ENCODE data around the gene TRIM7. TPM values are rescaled to one million over a fixed set of nuclear protein-coding genes. Genes with fewer than 3 reads are reported as not detected.

The TRIM7 gene
- total RNA-seq, 1 experiment from 2014 or later, result 25.8 TPM

DNA sequence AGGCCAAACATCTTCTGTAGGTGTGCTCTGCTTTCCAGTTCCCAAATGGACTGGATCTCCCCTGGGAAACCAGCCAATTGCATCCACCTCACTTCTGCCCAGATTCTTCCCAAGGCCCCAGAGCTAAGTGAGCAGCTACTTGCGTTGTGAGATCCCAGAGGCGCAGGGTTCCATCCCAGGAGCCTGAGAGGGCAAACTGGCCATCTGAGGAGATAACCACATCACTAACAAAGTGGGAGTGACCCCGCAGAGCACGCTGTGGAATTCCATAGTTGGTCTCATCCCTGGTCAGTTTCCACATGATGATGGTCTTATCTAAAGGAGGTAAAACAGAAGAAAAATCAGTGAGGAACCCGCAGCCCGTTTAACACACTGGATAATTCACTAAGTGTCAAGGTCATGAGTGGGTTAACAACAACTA, 37.0 kb upstream of the TRIM7 start:
- CTCF ChIA-PET, result no interaction called here
- no peak for ATAC-seq
- POLR2A ChIA-PET, result no interaction called here
- DNase-seq (ENCODE audit: low read depth, low spot score), result no peak
- Histone ChIP-seq H3K4me1 (ENCODE audit: control insufficient read depth, insufficient read depth, low read length) (peaks cover 32% of the 10 kb centered on the region), H3K9me3 (ENCODE audit: control insufficient read depth, insufficient read depth, low read depth, low read length) (no peaks in the 10 kb centered on the region), H3K27me3 (ENCODE audit: control insufficient read depth, insufficient read depth, low read length) (no peaks in the 10 kb centered on the region), H3K4me3 (ENCODE audit: low read depth in 2 of 2, low read length in 2 of 2) (peak overlapping the region; percentile 78 to 97), H3K36me3 (ENCODE audit: control insufficient read depth, insufficient read depth, low read length) (peaks cover 41% of the 10 kb centered on the region), H3K27ac (ENCODE audit: low read length) (peak overlapping the region; percentile 99)
- no TSS peak for BruUV-seq (replicated peaks)
- intact Hi-C loops (cut with micrococcal nuclease; ENCODE audit: unreplicated experiment) (no loop called here), in situ Hi-C loops (cut with HindIII; ENCODE audit: low pct_unique_long_range_greater_than_20kb, low sequenced_read_pairs) (no loop called here)
- TF ChIP-seq, protein P1, sequence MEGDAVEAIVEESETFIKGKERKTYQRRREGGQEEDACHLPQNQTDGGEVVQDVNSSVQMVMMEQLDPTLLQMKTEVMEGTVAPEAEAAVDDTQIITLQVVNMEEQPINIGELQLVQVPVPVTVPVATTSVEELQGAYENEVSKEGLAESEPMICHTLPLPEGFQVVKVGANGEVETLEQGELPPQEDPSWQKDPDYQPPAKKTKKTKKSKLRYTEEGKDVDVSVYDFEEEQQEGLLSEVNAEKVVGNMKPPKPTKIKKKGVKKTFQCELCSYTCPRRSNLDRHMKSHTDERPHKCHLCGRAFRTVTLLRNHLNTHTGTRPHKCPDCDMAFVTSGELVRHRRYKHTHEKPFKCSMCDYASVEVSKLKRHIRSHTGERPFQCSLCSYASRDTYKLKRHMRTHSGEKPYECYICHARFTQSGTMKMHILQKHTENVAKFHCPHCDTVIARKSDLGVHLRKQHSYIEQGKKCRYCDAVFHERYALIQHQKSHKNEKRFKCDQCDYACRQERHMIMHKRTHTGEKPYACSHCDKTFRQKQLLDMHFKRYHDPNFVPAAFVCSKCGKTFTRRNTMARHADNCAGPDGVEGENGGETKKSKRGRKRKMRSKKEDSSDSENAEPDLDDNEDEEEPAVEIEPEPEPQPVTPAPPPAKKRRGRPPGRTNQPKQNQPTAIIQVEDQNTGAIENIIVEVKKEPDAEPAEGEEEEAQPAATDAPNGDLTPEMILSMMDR (IDR thresholded peaks at IDR 0.05), result no peak
- 0 out of 2 replicates have a peak, but pooled peaks have one; percentile 43 for TF ChIP-seq POLR2AphosphoS5 (IDR thresholded peaks at IDR 0.05; ENCODE audit: low read depth, low read length)

DNA sequence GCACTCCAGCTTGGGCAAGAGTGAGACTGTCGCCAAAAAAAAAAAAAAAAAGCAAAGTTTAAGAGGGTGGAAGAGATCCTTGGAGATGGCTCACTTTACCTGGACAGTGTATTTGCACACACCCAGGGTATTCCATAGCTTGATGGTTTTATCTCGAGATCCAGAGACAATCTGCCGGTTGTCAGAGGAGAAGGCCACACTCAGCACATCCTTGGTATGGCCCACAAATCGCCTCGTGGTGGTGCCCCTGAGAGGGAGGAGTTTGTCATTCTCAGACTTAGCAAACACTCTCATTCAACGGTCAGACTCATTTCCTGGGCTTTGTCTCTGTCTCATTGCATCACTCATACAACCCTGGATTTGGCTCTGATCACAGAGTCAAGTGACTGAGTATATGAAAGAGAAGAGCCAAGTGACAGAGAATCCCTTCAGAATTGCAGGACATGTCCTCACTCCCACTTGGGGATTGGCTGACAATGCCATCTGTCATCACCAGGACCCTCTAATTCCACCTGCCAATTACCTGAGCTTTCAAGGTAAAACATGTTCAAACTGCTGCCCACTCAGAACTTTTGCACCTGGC, 36.5 kb upstream of the TRIM7 start:
- H3K36me3 ChIP-seq (ENCODE audit: control insufficient read depth, insufficient read depth, low read length), result peaks cover 42% of the 10 kb centered on the region
- peak overlapping the region; percentile 78 to 97 for H3K4me3 ChIP-seq (ENCODE audit: low read depth in 2 of 2, low read length in 2 of 2)
- intact Hi-C loops (cut with micrococcal nuclease; ENCODE audit: unreplicated experiment) (no loop called here), in situ Hi-C loops (cut with HindIII; ENCODE audit: low pct_unique_long_range_greater_than_20kb, low sequenced_read_pairs) (no loop called here)
- CTCF ChIA-PET, result no interaction called here
- TF ChIP-seq POLR2AphosphoS5 (IDR thresholded peaks at IDR 0.05; ENCODE audit: low read depth, low read length), result peak; percentile 56
- TF ChIP-seq, protein P1 (IDR thresholded peaks at IDR 0.05), result no peak
- no peak for TF ChIP-seq TCF7L2 (IDR thresholded peaks at IDR 0.05; ENCODE audit: low read depth, low read length)
- H3K27ac ChIP-seq (ENCODE audit: low read length), result peak overlapping the region; percentile 99
- peaks cover 32% of the 10 kb centered on the region for H3K4me1 ChIP-seq (ENCODE audit: control insufficient read depth, insufficient read depth, low read length)
- POLR2A ChIA-PET, result no interaction called here
- DNase-seq (ENCODE audit: low read depth, low spot score) (peak; percentile 95), ATAC-seq (no peak)
- no peaks in the 10 kb centered on the region for H3K27me3 ChIP-seq (ENCODE audit: control insufficient read depth, insufficient read depth, low read length)
- no peaks in the 10 kb centered on the region for H3K9me3 ChIP-seq (ENCODE audit: control insufficient read depth, insufficient read depth, low read depth, low read length)
- BruUV-seq (replicated peaks), result no TSS peak

DNA sequence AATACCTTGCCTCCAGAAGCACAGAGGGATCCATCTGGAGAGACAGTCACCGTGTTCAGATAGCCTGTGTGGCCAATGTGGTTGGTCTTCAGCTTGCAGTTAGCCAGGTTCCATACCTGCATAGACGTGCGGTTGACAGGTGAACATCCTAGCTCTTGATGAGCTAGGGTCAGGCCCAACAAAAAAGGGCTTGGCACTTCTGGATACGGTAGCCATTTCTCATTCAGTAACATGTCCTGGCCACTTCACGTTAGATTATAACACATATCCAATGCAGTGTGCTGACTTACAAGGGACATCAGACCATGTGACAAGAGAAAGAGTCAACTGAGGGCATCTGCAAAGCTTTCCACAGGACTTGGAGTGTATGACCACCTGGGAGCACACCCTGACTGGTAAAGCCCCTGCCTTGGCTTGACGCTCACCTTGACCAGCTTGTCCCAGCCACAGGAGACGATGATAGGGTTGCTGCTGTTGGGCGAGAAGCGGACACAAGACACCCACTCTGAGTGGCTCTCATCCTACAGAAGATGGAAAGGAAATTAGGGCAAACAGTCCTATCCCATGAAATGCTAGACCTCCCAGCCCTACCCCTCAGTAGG, 34.2 kb upstream of the TRIM7 start:
- POLR2A ChIA-PET, result no interaction called here
- Histone ChIP-seq H3K9me3 (ENCODE audit: control insufficient read depth, insufficient read depth, low read depth, low read length) (no peaks in the 10 kb centered on the region), H3K27ac (ENCODE audit: low read length) (peak overlapping the region; percentile 26; the same call in 1 of the 2 replicates), H3K36me3 (ENCODE audit: control insufficient read depth, insufficient read depth, low read length) (peaks cover 46% of the 10 kb centered on the region), H3K4me1 (ENCODE audit: control insufficient read depth, insufficient read depth, low read length) (peaks cover 20% of the 10 kb centered on the region), H3K4me3 (ENCODE audit: low read depth in 2 of 2, low read length in 2 of 2) (no peak overlapping the region), H3K27me3 (ENCODE audit: control insufficient read depth, insufficient read depth, low read length) (no peaks in the 10 kb centered on the region)
- TF ChIP-seq SIN3A (IDR thresholded peaks at IDR 0.05; ENCODE audit: borderline replicate concordance, insufficient read depth, low read depth, low read length) (no peak), POLR2AphosphoS5 (IDR thresholded peaks at IDR 0.05; ENCODE audit: low read depth, low read length) (no peak), TCF7L2 (IDR thresholded peaks at IDR 0.05; ENCODE audit: low read depth, low read length) (no peak)
- TF ChIP-seq, protein P2, sequence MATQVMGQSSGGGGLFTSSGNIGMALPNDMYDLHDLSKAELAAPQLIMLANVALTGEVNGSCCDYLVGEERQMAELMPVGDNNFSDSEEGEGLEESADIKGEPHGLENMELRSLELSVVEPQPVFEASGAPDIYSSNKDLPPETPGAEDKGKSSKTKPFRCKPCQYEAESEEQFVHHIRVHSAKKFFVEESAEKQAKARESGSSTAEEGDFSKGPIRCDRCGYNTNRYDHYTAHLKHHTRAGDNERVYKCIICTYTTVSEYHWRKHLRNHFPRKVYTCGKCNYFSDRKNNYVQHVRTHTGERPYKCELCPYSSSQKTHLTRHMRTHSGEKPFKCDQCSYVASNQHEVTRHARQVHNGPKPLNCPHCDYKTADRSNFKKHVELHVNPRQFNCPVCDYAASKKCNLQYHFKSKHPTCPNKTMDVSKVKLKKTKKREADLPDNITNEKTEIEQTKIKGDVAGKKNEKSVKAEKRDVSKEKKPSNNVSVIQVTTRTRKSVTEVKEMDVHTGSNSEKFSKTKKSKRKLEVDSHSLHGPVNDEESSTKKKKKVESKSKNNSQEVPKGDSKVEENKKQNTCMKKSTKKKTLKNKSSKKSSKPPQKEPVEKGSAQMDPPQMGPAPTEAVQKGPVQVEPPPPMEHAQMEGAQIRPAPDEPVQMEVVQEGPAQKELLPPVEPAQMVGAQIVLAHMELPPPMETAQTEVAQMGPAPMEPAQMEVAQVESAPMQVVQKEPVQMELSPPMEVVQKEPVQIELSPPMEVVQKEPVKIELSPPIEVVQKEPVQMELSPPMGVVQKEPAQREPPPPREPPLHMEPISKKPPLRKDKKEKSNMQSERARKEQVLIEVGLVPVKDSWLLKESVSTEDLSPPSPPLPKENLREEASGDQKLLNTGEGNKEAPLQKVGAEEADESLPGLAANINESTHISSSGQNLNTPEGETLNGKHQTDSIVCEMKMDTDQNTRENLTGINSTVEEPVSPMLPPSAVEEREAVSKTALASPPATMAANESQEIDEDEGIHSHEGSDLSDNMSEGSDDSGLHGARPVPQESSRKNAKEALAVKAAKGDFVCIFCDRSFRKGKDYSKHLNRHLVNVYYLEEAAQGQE (IDR thresholded peaks at IDR 0.05; ENCODE audit: insufficient read depth in 1 of 2, low read depth in 2 of 2, low read length in 1 of 2), result no peak
- TF ChIP-seq, protein P1 (IDR thresholded peaks at IDR 0.05), result no peak
- CTCF ChIA-PET, result no interaction called here
- no TSS peak for BruUV-seq (replicated peaks)
- ATAC-seq (no peak), DNase-seq (ENCODE audit: low read depth, low spot score) (no peak)
- intact Hi-C loops (cut with micrococcal nuclease; ENCODE audit: unreplicated experiment), result no loop called here
- in situ Hi-C loops (cut with HindIII; ENCODE audit: low pct_unique_long_range_greater_than_20kb, low sequenced_read_pairs), result no loop called here
